Measurements from ENCODE around the gene AVEN. TPM values are rescaled to one million over a fixed set of nuclear protein-coding genes. Genes with fewer than 3 reads are reported as not detected.

Gene AVEN
- total and polyA plus RNA-seq, 2 of the 4 experiments (the other 2 are of a cell fraction): 9.1 to 17.6 TPM

GRCh38 chr15:33971811-33972210 lies 67.2 kb downstream of the AVEN start:
- no peak overlapping the region for H4K5ac ChIP-seq (ENCODE audit: low read depth, low read length)
- H2AK9ac ChIP-seq (replicated peaks; ENCODE audit: low read depth, low read length, poor library complexity): no peak overlapping the region
- no peak overlapping the region for H3K4ac ChIP-seq (ENCODE audit: low read depth, low read length)
- H3K79me1 ChIP-seq (ENCODE audit: low read depth in 1 of 2, low read length in 2 of 2): no peaks in the 10 kb centered on the region
- no TSS peak for BruUV-seq (replicated peaks)
- intact Hi-C loops (cut with micrococcal nuclease): no loop called here
- H3K9me1 ChIP-seq (ENCODE audit: insufficient read depth, low read length): no peaks in the 10 kb centered on the region
- no peaks in the 10 kb centered on the region for H3K9me3 ChIP-seq (ENCODE audit: control insufficient read depth, insufficient read depth, low read length)
- H3K4me3 ChIP-seq (ENCODE audit: insufficient read depth, low read depth, low read length): no peak overlapping the region
- no peak overlapping the region for H3K9ac ChIP-seq (ENCODE audit: low read depth, low read length)
- H4K20me1 ChIP-seq (ENCODE audit: insufficient read depth, low read length): no peaks in the 10 kb centered on the region
- H3K18ac ChIP-seq (ENCODE audit: low read depth, low read length): no peak overlapping the region
- in situ Hi-C loops (cut with MboI; ENCODE audit: low sequenced_read_pairs): no loop called here
- no peak overlapping the region for H3K27ac ChIP-seq (ENCODE audit: insufficient read depth, low read length)
- ATAC-seq (ENCODE audit: low read depth) (no peak), DNase-seq (no peak)
- H4K8ac ChIP-seq (ENCODE audit: low read depth in 2 of 2, low read length in 2 of 2): no peak overlapping the region
- H3K14ac ChIP-seq (replicated peaks; ENCODE audit: low read depth, low read length): no peak overlapping the region
- no peaks in the 10 kb centered on the region for H3K36me3 ChIP-seq (ENCODE audit: control insufficient read depth, insufficient read depth, low read length)
- no peak overlapping the region for H3K4me2 ChIP-seq (ENCODE audit: low read depth, low read length)
- no peak overlapping the region for H2AK5ac ChIP-seq (ENCODE audit: low read depth, low read length)
- H2BK120ac ChIP-seq (ENCODE audit: low read depth, low read length): no peak overlapping the region
- WGBS, 2 experiments (ENCODE audit: extremely low coverage in 2 of 2, insufficient read length in 1 of 2): no CpG with 5 or more reads among the region's 2 CpGs
- ChIA-PET POLR2A (ENCODE audit: unreplicated experiment) (no interaction called here), CTCF (no interaction called here)
- no peak for TF ChIP-seq RCOR1 (IDR thresholded peaks at IDR 0.05; ENCODE audit: insufficient replicate concordance, low read length)
- TF ChIP-seq FOS (IDR thresholded peaks at IDR 0.05; ENCODE audit: low read depth, low read length): no peak
- no peak for TF ChIP-seq RAD21 (IDR thresholded peaks at IDR 0.05; ENCODE audit: low read length)
- H2AFZ ChIP-seq (replicated peaks; ENCODE audit: low read length, poor library complexity): no peak overlapping the region
- H2BK20ac ChIP-seq (ENCODE audit: low read depth, low read length): no peak overlapping the region
- no peak overlapping the region for H3K56ac ChIP-seq (ENCODE audit: extremely low read depth, insufficient read depth, low read length)
- H2BK15ac ChIP-seq (ENCODE audit: low read depth, low read length): no peak overlapping the region
- H2BK5ac ChIP-seq (ENCODE audit: low read depth, low read length, poor library complexity, severe bottlenecking): no peak overlapping the region
- H3K27me3 ChIP-seq (ENCODE audit: control insufficient read depth, insufficient read depth, low read length): no peaks in the 10 kb centered on the region
- H3K23ac ChIP-seq (ENCODE audit: low read depth, low read length): no peak overlapping the region
- dilution Hi-C loops (cut with HindIII; ENCODE audit: low sequenced_read_pairs, unreplicated experiment): no loop called here
- H3K4me1 ChIP-seq (ENCODE audit: control insufficient read depth, insufficient read depth, low read length): no peaks in the 10 kb centered on the region
- H4K91ac ChIP-seq (ENCODE audit: insufficient read depth, low read depth, low read length): no peak overlapping the region

Data from IMR-90 (cell line).